D721Med (cell line): ENCODE data around the gene DCAF12.

Experiments used
- DNase-seq: peaks from one replicate; pipeline ENCODE4 v3.0.0; 2011; ENCODE audit warnings: low spot score; ENCODE audit not compliant: insufficient read length
- FAIRE-seq: peaks from 2 replicates; lab custom pipeline; 2011; peaks lifted over from hg19 to GRCh38; lab: Jason Lieb, UNC
- CTCF ChIP-seq: IDR thresholded peaks from 2 replicates; pipeline ENCODE4 v1.5.1; 2012; ENCODE audit warnings: mild to moderate bottlenecking, control low read depth; ENCODE audit not compliant: insufficient read depth; ENCODE audit errors: missing control alignments

DCAF12 gene

DNA sequence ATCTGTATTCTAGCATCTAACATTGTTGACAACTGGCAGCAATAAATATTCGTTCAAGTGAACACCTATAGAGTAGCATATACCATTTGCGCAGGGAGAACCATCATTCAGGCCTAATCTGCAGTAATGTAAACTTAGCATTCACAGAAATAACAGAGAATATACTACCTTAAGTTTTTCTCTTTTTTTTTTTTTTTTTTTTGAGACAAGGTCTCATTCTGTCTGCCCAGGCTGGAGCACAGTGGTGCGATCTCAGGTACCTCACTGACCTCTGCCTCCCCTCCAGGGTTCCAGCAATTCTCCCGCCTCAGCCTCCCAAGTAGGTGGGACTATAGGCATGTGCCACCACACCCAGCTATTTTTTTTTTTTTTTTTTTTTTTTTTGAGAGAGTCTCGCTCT lies 89.9 kb downstream of the DCAF12 start:
- no peak for DNase-seq
- no peak for TF ChIP-seq CTCF
- no peak for FAIRE-seq
